Breast epithelium (tissue), 3 donors: Measurements from ENCODE around the gene IFIT1.

Experiments used
- CTCF ChIP-seq, 3 donors: fragments of 450-650 bp; IDR thresholded peaks; one replicate each; pipeline ENCODE4 v1.5.1; 2016 to 2017; ENCODE audit warnings: antibody characterized with exemption in 3 of 3, mild to moderate bottlenecking in 3 of 3, moderate library complexity in 3 of 3
- POLR2A ChIP-seq: fragments of 450-650 bp; IDR thresholded peaks from one replicate; pipeline ENCODE4 v1.6.1; 2016; ENCODE audit warnings: antibody characterized with exemption, mild to moderate bottlenecking, moderate library complexity

GRCh38 chr10:89403043-89403442 lies 10.6 kb downstream of the IFIT1 start:
- no peak for TF ChIP-seq CTCF (IDR thresholded peaks at IDR 0.05)
- no peak for TF ChIP-seq POLR2A
